Fibroblast of skin of left biceps (primary cell): ENCODE measurements around the gene ERAP2.

ENCODE experiments used
- DNase-seq, 2 experiments: peaks; one replicate each; pipeline ENCODE4 v3.0.0-alpha.2; 2013; ENCODE audit warnings: low read depth in 2 of 2

The ERAP2 gene

GRCh38 chr5:96931605-96932004, 55.3 kb downstream of the ERAP2 start:
- DNase-seq = no peak

- no peak for DNase-seq
These were observed 55.7 kb downstream of the ERAP2 start for GRCh38 chr5:96932026-96932425.

- DNase-seq = no peak
These were observed 57.7 kb downstream of the ERAP2 start for GRCh38 chr5:96933764-96934707.

GRCh38 chr5:96934708-96935558, 58.6 kb downstream of the ERAP2 start:
- peak; percentile 84 to 86 for DNase-seq

GRCh38 chr5:96935559-96936430, 59.5 kb downstream of the ERAP2 start, which contains the start of gene LNPEP:
Gene LNPEP, plus strand, starts transcription at chr5:96936080. Its CDS starts 76 bp downstream, at chr5:96936156.
- peak; percentile 92 for DNase-seq

- no peak for DNase-seq
These were observed 60.4 kb downstream of the ERAP2 start for GRCh38 chr5:96936431-96937320.

GRCh38 chr5:96940586-96940985, 64.3 kb downstream of the ERAP2 start:
- no peak for DNase-seq

GRCh38 chr5:96941140-96941539, 64.8 kb downstream of the ERAP2 start:
- DNase-seq = no peak

- no peak for DNase-seq
These were observed 65.8 kb downstream of the ERAP2 start for GRCh38 chr5:96942078-96942477.

- no peak for DNase-seq
These were observed 66.6 kb downstream of the ERAP2 start for GRCh38 chr5:96942911-96943310.

- no peak for DNase-seq
These were observed 67.5 kb downstream of the ERAP2 start for GRCh38 chr5:96943799-96944198.

GRCh38 chr5:96945144-96945897, 69.0 kb downstream of the ERAP2 start:
- no peak for DNase-seq

GRCh38 chr5:96946381-96946780, 70.1 kb downstream of the ERAP2 start:
- DNase-seq = no peak

- DNase-seq = no peak
These were observed 75.9 kb downstream of the ERAP2 start for GRCh38 chr5:96952118-96952750.

- no peak for DNase-seq
These were observed 76.9 kb downstream of the ERAP2 start for GRCh38 chr5:96952974-96953730.

GRCh38 chr5:96957254-96958049, 81.2 kb downstream of the ERAP2 start:
- DNase-seq = no peak

- DNase-seq = no peak
These were observed 82.7 kb downstream of the ERAP2 start for GRCh38 chr5:96958977-96959376.

GRCh38 chr5:96961053-96961452, 84.8 kb downstream of the ERAP2 start:
- no peak for DNase-seq
